KMS-11 (cell line): ENCODE data around the gene TMED7.

Source experiments
- H2AFZ ChIP-seq: fragments of 200-600 bp; sonication (generic); 2 replicates; pipeline ENCODE4 v1.6.1; 2016; ENCODE audit warnings: antibody characterized with exemption, mixed run types, low read depth
- H3K27ac ChIP-seq: fragments of 200-600 bp; sonication (generic); 2 replicates; pipeline ENCODE4 v1.6.1; 2016; ENCODE audit warnings: mild to moderate bottlenecking, mixed run types
- H3K27me3 ChIP-seq: fragments of 200-600 bp; sonication (generic); 2 replicates; pipeline ENCODE4 v1.6.1; 2017; ENCODE audit warnings: mild to moderate bottlenecking, low read depth, mixed run types, moderate library complexity; ENCODE audit not compliant: insufficient read depth
- H3K36me3 ChIP-seq: fragments of 200-600 bp; sonication (generic); 2 replicates; pipeline ENCODE4 v1.6.1; 2017; ENCODE audit warnings: mild to moderate bottlenecking, mixed run types; ENCODE audit not compliant: insufficient read depth
- H3K4me1 ChIP-seq: fragments of 200-600 bp; sonication (generic); 2 replicates; pipeline ENCODE4 v1.6.1; 2016; ENCODE audit warnings: mild to moderate bottlenecking, low read depth, mixed run types; ENCODE audit not compliant: poor library complexity, severe bottlenecking
- H3K4me2 ChIP-seq: fragments of 200-600 bp; sonication (generic); 2 replicates; pipeline ENCODE4 v1.7.0; 2016; ENCODE audit warnings: mild to moderate bottlenecking, mixed run types
- H3K4me3 ChIP-seq: fragments of 200-600 bp; sonication (generic); IDR thresholded peaks from 2 replicates; pipeline ENCODE4 v1.6.1; 2017; ENCODE audit warnings: low read depth, low read length, mixed read lengths; ENCODE audit not compliant: insufficient read depth
- H3K79me2 ChIP-seq: fragments of 200-600 bp; sonication (generic); 2 replicates; pipeline ENCODE4 v1.6.1; 2016; ENCODE audit warnings: low read depth, mixed run types; ENCODE audit not compliant: insufficient read depth
- H3K9ac ChIP-seq: fragments of 200-600 bp; sonication (generic); 2 replicates; pipeline ENCODE4 v1.6.1; 2016; ENCODE audit warnings: mild to moderate bottlenecking, mixed run types
- H4K20me1 ChIP-seq: fragments of 200-600 bp; sonication (generic); 2 replicates; pipeline ENCODE4 v1.6.1; 2016; ENCODE audit warnings: mild to moderate bottlenecking, mixed run types; ENCODE audit not compliant: insufficient read depth
- CTCF ChIP-seq: fragments of 200-600 bp; sonication (generic); conservative IDR thresholded peaks from 2 replicates; pipeline ENCODE4 v1.6.1; 2017; ENCODE audit warnings: low read depth, mild to moderate bottlenecking, antibody characterized with exemption, low read length, moderate library complexity, mixed read lengths

The TMED7 gene

GRCh38 chr5:115583474-115583873 is 42.4 kb downstream of the TMED7 start:
- Histone ChIP-seq H3K4me2 (no peak overlapping the region), H3K9ac (no peak overlapping the region)
- TF ChIP-seq CTCF, result no peak

GRCh38 chr5:115580941-115581340 is 44.9 kb downstream of the TMED7 start:
- no peaks in the 10 kb centered on the region for H3K4me1 ChIP-seq
- no peak overlapping the region for H3K4me3 ChIP-seq
- no peaks in the 10 kb centered on the region for H3K36me3 ChIP-seq
- no peaks in the 10 kb centered on the region for H4K20me1 ChIP-seq
- H2AFZ ChIP-seq, result no peak overlapping the region
- no peak for TF ChIP-seq CTCF
- no peaks in the 10 kb centered on the region for H3K79me2 ChIP-seq
- H3K27ac ChIP-seq, result no peak overlapping the region
- no peaks in the 10 kb centered on the region for H3K27me3 ChIP-seq
- no peak overlapping the region for H3K9ac ChIP-seq
- H3K4me2 ChIP-seq, result no peak overlapping the region

More at GRCh38 chr5:115583474-115583873, 42.4 kb downstream of the TMED7 start:
- Histone ChIP-seq H3K79me2 (no peaks in the 10 kb centered on the region), H3K4me1 (no peaks in the 10 kb centered on the region), H3K4me3 (no peak overlapping the region), H4K20me1 (no peaks in the 10 kb centered on the region), H3K36me3 (no peaks in the 10 kb centered on the region), H2AFZ (no peak overlapping the region), H3K27me3 (no peaks in the 10 kb centered on the region), H3K27ac (no peak overlapping the region)

- Histone ChIP-seq H3K4me3 (no peak overlapping the region), H3K4me1 (no peaks in the 10 kb centered on the region), H3K27ac (no peak overlapping the region), H3K36me3 (no peaks in the 10 kb centered on the region), H3K9ac (no peak overlapping the region), H3K4me2 (no peak overlapping the region), H3K79me2 (no peaks in the 10 kb centered on the region), H2AFZ (no peak overlapping the region), H4K20me1 (no peaks in the 10 kb centered on the region), H3K27me3 (no peaks in the 10 kb centered on the region)
- TF ChIP-seq CTCF, result no peak
These were observed 46.1 kb downstream of the TMED7 start for GRCh38 chr5:115579747-115580173.

GRCh38 chr5:115579216-115579615 is 46.6 kb downstream of the TMED7 start:
- no peaks in the 10 kb centered on the region for H3K36me3 ChIP-seq

More at GRCh38 chr5:115579216-115579615, 46.6 kb downstream of the TMED7 start:
- Histone ChIP-seq H2AFZ (no peak overlapping the region), H4K20me1 (no peaks in the 10 kb centered on the region), H3K27me3 (no peaks in the 10 kb centered on the region), H3K4me2 (no peak overlapping the region), H3K79me2 (no peaks in the 10 kb centered on the region), H3K9ac (no peak overlapping the region), H3K27ac (no peak overlapping the region), H3K4me1 (peaks cover 3% of the 10 kb centered on the region), H3K4me3 (no peak overlapping the region)
- no peak for TF ChIP-seq CTCF
